GM21529 (cell line): ENCODE measurements around the gene SV2C.
A peak's percentile ranks its signal among the peaks of the same experiment; 100 is the strongest.

Source experiments
- ATAC-seq: cut with Tn5 transposase; IDR thresholded peaks from one replicate; pipeline ENCODE4 v1.9.1; 2021; ENCODE audit not compliant: unreplicated experiment

SV2C gene

DNA sequence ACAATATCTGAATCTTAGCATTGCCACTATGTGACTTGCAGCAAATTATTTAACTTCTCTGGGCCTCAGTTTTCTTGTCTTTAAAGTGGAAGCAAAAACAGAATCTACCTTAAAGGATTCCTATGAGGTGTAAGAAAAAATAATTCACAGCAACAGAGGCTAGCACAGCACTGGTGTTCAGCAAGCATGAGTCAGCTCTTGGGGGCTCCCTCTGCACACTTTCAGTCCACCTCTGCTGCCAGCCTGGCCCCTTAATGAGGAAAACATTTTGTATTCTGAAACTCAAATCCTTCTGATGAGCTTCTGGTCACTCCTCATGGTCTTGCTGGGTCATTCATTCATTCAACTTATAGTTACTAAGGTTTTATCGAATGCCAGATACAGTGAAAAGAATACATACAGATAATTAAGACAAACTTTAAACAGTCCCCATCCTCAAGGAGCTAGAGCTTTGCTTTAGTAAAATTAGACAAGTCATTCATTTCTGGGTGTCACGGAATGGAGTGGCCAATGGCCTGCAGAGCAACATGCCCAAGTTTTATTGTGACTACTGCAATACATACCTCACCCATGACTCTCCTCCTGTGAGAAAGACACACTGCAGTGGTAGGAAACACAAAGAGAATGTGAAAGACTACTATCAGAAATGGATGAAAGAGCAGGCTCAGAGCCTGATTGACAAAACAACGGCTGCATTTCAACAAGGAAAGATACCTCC lies 293.1 kb downstream of the SV2C start:
- no peak for ATAC-seq

DNA sequence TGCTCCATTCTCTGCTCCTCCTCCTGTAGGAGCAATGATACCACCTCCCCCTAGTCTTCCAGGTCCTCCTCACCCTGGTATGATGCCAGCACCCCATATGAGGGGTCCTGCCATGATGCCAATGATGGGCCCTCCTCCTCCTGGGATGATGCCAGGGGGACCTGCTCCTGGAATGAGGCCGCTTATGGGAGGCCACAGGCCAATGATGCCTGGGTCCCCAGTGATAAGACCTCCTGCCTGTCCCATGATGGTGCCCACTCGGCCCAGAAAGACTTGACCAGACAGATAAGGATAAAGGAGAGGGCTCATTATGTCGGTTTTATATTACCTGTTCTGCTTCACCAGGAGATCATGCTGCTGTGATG lies 293.7 kb downstream of the SV2C start:
- ATAC-seq = no peak

DNA sequence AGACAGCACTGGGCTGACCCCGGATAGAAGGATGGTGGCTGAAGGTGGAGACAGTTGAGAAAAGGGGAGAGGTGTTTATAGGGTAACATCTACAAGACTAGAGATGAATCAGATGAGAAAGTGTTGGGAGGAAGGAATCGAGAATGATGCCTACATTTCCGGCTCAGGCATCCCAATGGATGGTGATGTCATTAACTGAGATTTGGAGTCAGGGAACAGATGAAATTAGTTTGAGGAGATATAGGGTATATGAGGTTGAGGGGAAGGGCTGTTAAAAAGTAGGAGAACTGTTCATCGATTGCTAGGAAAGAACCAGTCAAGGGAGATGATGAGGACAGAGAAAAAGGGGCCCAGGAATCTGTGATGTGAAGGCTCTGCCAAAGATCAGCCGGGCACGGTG lies 295.2 kb downstream of the SV2C start:
- ATAC-seq = no peak

DNA sequence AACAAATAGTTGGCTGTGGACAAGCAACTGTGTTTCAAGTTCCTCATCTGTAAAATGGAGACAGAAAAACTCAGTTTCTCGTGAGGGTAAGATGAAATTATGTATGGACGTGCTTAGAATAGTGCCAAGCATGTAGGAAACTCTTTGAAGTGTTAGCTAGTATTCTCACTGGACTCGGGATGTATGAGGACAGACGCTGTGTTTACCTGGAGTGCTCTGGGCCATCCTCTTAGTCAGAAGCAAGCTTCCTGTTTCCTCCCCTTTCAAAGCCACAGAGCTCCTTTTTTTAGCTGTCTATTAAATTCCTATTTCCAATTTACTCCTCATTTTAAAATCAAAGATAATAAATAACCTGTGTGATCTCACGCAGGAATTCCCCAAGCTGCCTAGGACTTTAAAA lies 296.1 kb downstream of the SV2C start:
- ATAC-seq = no peak

DNA sequence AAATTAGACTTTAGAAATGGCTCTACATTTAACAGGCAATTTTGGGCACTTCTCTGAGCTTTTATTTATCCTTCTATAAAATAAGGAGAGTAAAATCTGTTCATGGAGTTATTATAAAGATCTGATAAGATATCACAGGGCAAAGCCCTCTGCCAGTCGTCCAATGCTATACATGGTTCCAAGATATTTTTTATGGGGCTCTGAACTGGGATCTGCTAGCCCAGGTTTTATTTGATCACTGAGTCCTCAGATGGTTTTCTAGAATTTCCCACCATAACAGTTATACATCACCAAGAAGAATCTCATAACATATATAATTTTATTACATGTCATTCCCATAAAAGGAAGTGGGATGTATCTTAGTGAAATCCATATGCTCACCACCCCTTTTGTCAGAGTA lies 296.7 kb downstream of the SV2C start:
- ATAC-seq = no peak

DNA sequence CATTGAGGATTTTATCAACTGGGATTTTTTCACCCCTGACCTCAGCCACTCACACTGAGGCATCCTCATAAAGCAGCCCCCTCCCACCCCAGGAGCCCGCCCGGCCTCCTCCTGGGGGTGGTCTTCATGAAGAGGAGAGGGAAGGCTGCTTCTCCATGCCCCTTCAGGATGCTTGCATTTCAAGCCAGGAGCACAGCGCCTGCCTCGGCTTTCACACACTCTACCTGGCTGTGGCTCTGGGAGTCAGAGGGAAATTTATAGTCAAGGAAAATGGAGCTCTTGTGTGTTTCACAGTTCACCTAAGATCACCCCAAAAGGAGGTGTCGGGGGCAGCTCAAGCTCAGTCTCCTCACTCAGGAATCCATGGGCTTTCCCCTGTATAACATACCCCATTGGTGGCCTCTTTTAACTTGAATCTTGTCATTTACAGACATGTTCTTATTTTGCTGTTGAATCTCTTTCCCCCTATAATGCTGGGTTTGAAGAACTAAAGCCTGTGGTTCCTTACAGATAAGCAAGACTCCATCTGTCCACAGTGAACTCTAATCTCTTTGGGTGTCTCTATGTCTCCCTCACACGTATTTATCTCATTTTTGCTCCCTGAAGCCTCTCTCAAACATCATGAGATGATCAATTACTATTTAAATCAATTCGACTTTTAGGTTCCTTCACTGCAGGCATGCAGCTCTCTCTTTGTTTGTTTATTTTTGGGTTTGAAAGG lies 297.3 kb downstream of the SV2C start:
- ATAC-seq = no peak

DNA sequence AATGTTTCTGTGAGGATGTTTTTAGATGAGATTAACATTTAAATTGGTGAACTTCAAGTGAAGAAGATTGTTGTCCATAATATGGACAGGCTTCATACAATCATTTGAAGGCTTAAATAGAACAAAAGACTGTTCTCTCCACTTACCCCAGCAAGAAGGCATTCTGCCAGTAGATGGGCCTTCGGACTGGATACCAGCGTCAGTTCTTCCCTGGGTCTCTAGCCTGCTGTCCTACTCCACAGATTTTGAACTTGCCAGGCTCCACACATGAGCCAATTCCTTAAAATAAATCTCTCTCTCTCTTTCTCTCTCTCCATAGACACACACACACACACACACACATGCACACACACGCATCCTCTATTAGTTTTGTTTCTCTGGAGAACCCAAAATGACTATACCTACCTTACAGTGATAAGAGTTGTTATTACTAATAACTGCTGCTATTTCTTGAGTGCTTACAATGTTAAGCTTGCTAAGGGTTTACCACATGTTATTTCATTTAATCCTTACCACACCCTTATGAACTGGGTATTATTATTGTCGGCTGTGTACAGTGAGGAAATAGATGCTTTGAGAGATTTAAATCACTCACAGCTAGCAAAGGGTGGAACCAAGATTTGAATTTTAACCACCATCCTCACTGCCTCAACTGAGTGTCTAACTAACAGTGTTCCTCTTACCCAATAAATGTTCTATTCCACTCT lies 300.1 kb downstream of the SV2C start:
- no peak for ATAC-seq

DNA sequence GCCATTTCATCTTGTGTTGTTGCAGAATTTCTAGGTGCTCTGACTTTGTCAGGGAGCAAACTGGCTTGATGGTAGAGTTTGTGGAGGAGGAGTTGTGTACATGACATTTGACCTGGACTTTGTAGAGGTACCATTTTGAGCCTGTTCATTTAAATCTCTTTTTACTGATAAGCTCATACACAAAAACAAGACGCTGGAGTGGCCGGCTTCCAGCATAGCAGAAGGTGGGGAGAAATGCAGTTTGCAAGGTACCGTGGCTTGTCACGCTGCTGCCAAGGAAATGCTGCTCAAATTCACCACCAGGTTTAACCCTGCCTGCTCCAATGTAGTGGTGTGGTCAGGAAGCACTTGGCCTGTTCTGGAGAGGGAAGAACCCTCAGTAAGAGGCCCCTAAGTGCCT lies 301.0 kb downstream of the SV2C start:
- no peak for ATAC-seq

DNA sequence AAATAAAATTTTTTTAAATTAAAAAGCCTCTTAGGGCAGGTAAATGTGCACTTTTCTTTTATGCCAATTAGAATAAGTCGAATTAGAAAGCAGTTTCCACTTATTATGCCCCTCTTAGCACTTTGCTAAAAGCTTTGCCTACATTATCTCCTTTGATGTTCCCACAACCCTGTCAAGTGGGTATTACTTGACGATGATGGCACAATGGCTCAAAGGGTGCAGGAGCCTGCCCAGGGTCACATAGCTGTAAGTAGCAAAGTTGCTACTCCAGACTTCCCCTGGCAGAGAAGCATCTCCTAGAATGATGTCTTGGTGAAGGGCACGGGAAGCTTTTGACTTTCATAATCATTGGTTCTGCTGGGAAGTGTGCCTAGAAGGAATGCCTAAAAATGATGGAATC lies 301.5 kb downstream of the SV2C start:
- no peak for ATAC-seq

DNA sequence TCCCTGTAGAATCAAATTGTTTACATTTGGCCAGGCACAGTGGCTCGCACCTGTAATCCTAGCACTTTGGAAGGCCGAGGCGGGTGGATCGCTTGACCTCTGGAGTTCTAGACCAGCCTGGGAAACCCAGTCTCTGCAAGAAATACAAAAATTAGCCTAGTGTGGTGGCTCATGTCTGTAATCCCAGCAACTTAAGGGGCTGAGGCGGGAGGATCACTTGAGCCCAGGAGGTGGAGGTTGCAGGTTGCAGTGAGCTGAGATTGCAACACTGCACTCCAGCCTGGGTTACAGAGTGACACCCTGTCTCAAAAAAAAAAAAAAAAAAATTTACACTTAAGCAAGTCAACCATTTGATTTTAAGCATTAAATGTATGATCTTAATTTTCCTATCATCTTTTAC lies 302.4 kb downstream of the SV2C start:
- ATAC-seq = no peak

DNA sequence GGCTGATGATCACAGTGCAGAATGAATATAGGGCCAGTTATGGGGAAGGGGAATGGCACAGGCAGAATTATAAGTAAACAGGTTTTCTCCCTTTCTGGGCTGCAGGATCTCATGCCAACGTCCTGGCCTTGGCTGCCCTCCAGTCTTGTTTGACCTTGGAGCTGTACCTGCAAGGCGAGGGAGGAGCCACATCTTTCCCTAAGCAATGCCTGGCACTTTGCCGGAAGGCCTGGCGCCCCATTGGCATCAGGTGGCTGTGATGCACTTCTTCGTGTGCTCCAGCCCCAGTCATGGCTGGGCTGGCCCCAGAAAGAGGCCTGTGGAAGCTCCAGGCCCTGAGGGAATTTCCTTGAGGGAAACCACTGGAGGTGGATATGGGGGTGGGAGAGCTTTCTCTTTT lies 303.2 kb downstream of the SV2C start:
- ATAC-seq = no peak

DNA sequence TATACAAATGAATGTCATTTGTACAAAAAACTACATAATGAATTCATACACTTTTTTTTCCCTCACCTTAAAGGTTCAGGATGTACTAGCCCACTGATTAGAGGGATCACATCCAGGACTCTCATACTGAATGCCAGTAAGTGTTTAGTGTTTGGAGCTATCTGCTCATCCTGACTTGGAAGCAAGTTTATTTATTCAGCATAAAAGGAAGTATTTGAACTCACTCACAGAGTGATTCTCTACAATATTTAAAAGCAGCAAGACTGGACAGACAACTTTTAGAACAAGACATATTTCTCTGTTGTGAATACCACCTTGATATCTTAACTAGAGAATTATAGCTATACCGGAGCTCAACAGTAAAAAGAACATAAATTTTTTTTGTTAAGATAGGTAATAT lies 305.1 kb downstream of the SV2C start:
- ATAC-seq = no peak

DNA sequence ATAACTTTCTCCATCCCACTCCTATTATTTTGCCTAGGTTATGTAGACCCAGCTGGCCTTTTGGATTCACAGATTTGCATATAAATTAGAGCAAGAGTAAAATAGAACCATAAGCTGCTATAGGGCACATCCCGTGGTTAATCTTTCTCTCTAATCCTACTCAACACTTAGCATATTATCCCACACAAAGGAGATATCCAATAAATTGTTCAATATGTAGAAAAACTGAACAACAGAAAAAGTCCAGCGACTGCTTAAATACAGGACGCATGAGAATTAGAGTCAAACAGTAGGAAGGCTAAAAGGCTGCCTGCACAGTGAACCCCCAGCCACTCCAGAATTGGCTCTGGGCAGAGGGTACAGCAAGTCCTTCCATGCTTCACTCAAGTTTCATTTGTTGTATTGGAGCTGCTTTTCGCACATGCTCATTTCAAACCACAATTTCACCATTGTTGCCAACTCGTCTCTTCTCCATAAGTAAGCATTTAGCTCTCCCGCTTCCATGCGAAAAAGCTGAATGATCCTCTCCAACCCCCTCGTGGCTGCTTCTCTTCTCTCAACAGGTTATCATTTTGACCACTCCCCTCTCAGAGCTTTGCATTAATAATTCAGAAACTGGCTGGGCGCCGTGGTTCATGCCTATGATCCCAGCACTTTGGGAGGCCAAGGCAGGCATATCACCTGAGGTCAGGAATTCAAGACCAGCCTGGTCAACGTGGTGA lies 305.8 kb downstream of the SV2C start:
- ATAC-seq = no peak

DNA sequence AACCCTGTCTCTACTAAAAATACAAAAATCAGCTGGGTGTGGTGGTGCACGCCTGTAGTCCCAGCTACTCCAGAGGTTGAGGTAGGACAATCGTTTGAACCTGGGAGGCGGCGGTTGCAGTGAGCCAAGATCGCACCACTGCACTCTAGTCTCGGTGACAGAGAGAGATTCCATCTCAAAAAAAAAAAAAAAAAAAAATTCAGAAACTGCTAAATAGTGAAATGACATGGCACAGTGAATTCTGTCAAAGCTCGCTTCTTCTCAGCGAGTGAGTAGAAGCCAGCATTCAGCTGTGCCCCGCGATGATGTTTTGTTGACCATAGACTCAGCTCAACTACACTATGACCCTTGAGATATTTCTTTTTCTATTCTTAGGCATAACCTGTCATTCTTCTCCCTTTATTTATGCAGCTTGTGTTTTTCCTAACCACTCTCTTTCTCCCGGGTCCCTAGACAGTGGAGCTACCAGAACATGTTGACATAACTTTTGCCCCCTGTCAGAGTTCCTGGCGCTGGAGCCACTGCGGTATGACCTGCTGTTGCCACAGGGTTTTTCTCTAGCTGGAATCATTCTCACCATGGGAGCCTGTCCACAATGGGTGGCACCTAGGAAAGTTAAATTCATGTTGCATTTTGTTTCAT lies 306.5 kb downstream of the SV2C start:
- ATAC-seq = no peak

DNA sequence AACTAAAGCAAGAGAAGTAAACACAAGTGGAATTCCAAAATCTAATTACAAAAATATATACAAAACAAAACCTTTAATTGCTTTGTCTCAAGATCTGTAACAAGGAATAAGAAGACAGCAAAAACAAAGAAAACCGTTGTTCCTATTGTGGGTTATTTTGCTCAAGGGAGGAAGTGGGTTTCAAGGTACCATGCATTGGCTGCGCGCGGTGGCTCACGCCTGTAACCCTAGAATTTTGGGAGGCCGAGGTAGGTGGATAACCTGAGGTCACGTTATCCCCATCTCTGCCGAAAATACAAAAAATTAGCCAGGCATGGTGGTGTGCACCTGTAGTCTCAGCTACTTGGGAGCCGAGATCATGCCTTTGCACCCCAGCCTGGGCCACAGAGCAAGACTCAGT lies 307.8 kb downstream of the SV2C start:
- ATAC-seq = no peak

DNA sequence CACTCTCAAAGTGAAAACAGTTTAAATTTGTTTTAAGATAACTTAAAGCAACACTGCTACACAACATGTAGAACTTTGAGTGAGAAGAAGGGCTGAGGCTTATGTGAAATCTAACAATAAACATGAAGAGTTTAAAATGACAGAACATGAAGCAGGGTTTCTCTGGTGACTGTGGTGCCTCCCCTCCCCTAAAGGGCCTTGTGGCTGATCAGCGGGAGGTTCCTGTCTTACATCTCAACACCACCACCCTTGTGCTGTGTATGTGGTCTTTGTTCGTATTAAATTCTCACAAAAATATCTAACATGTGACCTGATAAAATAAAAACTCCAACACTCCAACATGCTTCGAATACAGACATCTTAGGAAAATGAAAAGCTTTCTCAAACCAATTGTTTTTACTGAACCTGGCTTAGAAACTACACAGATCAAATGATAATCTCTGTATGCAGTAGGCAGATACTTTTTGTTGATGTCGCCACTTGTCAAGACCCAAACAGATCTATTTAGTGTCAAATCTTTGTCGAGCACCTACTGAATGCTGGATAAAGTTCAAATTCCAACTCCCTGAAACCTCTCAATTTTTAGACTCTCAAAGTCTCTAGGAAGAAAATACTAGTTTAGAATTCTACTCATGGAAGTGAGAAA lies 310.0 kb downstream of the SV2C start:
- no peak for ATAC-seq

DNA sequence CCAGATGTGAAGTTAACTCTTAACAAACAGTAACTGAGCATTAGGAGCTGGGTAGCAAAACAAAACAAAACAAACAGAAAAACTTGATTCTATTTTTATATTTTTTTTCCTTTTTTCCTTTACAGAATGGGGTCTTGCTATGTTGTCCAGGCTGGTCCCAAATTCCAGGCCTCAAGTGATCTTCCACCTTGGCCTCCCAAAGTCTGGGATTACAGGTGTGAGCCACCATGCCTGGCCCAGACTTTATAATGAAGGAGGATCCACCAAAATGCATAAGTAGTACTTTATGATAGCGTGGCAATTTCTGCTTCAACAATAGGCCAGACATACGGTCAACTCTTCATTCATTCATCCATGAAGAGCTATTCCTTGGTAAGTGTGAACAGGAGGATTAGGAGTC lies 314.0 kb downstream of the SV2C start:
- ATAC-seq = no peak

DNA sequence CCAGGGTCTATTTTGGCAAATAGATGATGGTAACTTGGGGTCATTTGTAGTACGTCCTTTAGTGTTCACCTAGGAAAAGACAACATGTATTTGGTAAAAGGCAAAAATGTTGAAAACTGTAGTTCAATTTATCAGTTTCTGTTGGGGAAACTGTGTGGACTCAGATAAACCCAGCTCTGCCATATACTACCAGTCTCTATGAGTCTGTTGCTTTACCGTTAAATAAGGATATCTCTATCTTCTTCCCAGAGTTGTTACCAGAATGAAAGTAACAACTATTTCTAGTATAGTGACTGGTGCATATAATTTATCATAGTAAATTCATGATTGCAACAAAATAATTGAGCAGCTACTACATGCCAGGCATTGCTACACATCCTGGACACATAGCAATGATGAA lies 316.1 kb downstream of the SV2C start:
- ATAC-seq = no peak

DNA sequence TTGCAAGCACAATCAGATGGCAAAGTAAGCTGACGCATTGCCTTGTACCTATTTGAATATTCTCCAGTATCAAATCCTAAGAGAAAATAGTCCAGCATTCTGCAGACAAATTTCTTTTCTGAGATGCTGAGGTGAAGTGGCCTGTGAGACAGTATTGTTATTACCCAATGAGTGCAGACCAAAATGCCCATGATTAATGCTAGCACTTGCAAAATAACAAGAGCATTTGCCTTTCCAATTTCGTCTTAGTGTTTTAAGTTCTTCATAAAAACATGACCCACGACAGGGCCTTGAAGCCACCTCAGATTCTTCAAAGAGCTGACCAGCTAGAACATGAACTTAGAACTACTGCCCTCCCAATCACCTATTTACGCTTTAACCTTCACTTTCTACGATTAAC lies 317.3 kb downstream of the SV2C start:
- no peak for ATAC-seq

DNA sequence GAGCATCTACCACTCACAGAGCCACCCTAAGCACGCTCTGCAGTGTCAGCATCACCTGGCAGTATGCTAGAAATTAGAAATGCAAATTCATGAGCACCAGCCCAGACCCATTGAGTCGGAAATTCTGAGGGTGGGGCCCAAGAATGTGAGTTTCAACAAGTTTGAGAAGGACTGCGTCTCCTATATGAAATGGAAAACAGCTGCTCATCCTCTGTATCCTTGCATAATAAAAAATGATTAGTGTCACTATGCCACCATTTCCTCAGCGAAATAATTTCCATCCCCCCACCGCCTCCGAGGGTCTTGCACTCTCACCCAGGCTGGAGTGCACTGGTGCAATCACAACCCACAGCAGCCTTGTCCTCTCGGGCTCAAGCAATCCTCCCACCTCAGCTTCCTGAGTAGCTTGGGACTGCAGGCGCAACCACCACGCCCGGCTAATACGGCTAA lies 318.6 kb downstream of the SV2C start:
- peak; percentile 25 for ATAC-seq
